ENCODE data around the gene AJAP1.
"Not testable (repeated sequence)": the region's sequence is repeated elsewhere in the genome, so short reads cannot be mapped to it uniquely, and the experiment has no call there.

The AJAP1 gene

GRCh38 chr1:4658643-4659628 is 4.5 kb downstream of the AJAP1 start:
- DNase-seq: peak; percentile 68

GRCh38 chr1:4660917-4661594 is 6.6 kb downstream of the AJAP1 start:
- DNase-seq: no peak

DNA sequence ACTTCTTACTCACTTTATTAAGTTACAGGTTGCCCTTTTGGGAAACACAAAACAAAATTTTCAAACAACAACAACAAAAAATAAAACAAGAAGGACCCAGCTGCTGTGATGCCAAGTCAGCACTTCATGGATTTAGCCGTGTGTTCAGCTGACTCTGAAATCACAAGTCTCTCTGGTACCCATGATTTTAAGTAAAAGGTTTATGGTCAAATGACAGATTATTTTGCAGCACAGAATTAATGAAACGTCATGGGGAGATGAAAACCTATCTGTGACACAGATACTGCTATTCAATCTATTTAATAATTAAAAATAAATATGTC is 7.1 kb downstream of the AJAP1 start:
- no peak for DNase-seq

- DNase-seq: no peak
Observed at GRCh38 chr1:4662168-4662567, 7.8 kb downstream of the AJAP1 start.

GRCh38 chr1:4662723-4663122 is 8.3 kb downstream of the AJAP1 start:
- no peak for DNase-seq

DNA sequence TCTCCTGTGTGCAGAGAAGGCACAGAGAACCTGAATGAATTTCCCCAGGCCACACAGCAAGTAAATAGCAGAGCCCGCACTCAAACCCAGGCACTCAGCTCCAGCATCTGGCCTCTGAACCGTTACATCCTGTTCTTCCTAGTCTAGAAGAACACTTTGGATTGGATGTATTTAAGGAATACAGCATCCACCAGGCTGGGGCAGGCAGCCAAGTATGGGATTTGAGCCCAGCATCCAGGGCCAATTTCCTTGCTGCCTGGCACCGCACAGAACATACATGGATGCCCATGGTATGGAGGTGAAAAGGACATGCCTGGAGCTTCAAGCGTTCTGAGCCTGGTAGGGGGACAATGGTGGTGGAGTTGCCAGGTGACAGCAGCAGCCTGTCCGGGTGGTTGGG is 9.7 kb downstream of the AJAP1 start:
- no peak for DNase-seq

DNA sequence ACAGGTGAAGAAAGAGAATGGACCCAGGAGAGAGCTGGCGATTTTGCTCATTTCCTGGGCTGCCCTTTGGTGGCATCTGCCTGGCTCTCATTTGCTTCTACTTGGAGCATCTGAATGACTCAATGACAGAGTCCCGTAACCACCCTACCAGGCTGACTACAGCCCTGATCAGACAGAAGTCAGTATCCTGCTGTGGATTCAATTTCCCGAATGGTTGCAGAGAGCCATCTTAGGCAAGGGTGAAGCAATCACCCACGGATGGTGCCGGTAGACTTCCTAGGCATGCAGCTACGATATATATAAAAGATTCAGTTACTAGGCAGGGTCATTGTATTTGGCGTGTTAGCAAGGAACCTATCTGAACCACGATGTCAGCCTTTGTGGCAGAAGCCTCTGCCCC is 10.2 kb downstream of the AJAP1 start:
- no peak for DNase-seq

- DNase-seq: no peak
Observed at GRCh38 chr1:4665456-4665855, 11.0 kb downstream of the AJAP1 start.

GRCh38 chr1:4666683-4667082 is 12.3 kb downstream of the AJAP1 start:
- not testable (repeated sequence) for DNase-seq

GRCh38 chr1:4668743-4669700 is 14.6 kb downstream of the AJAP1 start:
- DNase-seq: no peak

DNA sequence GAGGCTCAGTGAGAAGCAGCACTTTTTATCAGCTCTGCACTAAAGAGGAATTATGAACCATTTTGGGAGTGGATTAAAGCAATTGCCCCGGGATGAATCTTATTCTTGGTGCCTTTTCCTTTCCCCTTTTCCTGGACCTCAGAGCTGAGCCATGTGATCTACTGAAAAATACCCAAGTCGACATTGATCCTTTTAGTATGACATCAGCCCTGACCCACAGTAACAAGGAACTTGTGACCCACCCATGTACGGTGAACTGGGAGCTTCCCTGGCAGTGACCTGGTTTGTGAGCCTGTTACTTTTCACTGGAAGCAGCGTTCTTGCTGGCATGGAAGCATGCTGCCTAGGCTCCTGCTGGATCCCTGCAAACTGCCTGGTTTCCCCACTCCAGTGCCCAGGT is 15.9 kb downstream of the AJAP1 start:
- no peak for DNase-seq

DNA sequence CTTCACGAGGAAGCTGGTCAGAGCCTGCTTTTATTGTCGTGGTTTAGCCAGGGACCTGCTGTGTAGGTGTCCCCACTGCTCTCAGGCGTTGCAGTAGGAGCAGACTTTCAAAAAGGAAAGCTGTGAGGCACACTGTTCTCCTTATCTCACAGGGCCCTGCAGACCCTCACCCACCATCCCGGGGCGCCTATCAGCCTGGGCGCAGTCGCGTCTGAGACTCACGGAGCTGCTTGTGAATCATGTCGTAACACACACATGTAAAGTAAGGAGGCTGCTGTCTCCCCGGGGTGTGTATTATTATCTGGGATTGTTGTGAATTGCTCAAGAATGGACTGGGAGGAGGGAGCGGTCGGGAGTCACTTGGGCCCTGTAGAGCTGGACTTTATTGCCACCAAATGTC is 17.4 kb downstream of the AJAP1 start:
- DNase-seq: no peak

- no peak for DNase-seq
Observed at GRCh38 chr1:4673494-4673893, 19.1 kb downstream of the AJAP1 start.

DNA sequence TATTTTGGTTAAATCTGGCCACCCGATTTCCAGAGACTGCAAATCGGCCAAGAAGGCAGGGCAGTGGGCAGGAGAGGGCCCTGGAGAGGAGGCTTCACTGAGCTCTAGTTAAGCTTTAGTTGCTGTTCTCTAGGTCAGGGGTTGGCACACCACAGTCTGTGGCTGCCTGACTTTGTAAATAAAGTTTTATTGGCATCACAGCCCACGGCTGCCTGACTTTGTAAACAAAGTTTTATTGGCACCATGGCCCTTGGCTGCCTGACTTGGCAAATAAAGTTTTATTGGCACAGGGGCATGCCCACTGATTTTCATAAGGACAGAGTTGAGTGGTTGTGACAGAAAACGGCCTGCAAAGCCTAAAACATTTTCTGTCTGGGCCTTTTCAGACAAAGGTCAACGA is 19.7 kb downstream of the AJAP1 start:
- DNase-seq: no peak

GRCh38 chr1:4674676-4675075 is 20.3 kb downstream of the AJAP1 start:
- DNase-seq: no peak

GRCh38 chr1:4675454-4676186 is 21.2 kb downstream of the AJAP1 start:
- no peak for DNase-seq

- no peak for DNase-seq
Observed at GRCh38 chr1:4676253-4676652, 21.8 kb downstream of the AJAP1 start.

DNA sequence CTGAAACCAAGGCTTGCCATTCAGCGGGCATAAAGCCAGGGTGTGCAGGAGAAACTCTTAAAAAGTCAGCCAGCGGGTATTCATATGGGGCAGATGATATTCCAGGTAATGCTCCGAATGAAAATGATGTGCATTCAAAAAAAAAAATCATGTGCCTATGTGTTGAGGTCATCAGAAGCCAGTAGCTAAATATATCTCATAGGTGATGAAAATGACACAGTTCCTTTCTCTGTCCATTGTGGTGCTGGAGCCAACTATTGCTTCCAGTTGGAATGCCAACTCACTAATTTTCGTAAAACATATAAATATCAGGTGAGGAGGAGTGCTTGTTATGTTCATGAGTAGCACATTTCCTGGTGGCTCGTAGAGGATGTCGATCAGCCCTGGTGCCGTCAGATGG is 23.2 kb downstream of the AJAP1 start:
- DNase-seq: no peak

- DNase-seq: no peak
Observed at GRCh38 chr1:4678066-4678717, 23.8 kb downstream of the AJAP1 start.

DNA sequence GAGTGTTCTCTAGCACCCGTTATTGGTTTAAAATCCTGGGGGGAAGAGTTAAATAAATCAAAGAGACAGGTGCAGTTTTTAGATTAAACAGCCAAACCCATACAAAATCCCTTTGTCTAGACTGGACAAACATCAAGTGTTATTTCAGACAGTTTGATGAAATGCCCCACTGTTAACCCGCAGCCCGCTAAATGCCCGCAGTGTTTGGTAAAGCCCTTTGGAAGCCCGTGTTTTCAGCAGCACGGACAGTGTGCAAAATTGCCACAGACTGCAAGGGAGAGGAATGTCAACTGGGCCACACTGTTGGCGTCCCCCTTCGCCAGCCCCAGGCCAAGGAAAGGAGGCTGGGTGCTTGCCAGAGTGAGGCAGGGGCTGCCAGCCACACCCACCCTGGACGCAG is 26.6 kb downstream of the AJAP1 start:
- DNase-seq: no peak

- no peak for DNase-seq
Observed at GRCh38 chr1:4682607-4683220, 28.3 kb downstream of the AJAP1 start.

Measured in eye (tissue), 1 donor.